Parathyroid adenoma (tissue), 2 donors: ENCODE data around the gene CASP14.
A peak's percentile ranks its signal among the peaks of the same experiment; 100 is the strongest.
"Not testable (repeated sequence)": the region's sequence is repeated elsewhere in the genome, so short reads cannot be mapped to it uniquely, and the experiment has no call there.

Source experiments
- H2AFZ ChIP-seq: fragments of 300-600 bp; sonication (generic); one replicate; pipeline ENCODE4 v1.7.0; 2017; ENCODE audit warnings: antibody characterized with exemption, mild to moderate bottlenecking
- H3K27ac ChIP-seq: fragments of 300-600 bp; sonication (generic); one replicate; pipeline ENCODE4 v1.7.0; 2017
- H3K27me3 ChIP-seq: fragments of 300-600 bp; sonication (generic); one replicate; pipeline ENCODE4 v1.7.0; 2017; ENCODE audit warnings: low read length; ENCODE audit not compliant: control insufficient read depth, insufficient read depth
- H3K36me3 ChIP-seq: fragments of 300-600 bp; sonication (generic); one replicate; pipeline ENCODE4 v1.7.0; 2017; ENCODE audit warnings: low read length; ENCODE audit not compliant: control insufficient read depth, insufficient read depth
- H3K4me1 ChIP-seq: fragments of 300-600 bp; sonication (generic); one replicate; pipeline ENCODE4 v1.7.0; 2017; ENCODE audit warnings: control low read depth
- H3K4me2 ChIP-seq: fragments of 300-600 bp; sonication (generic); one replicate; pipeline ENCODE4 v1.7.0; 2017; ENCODE audit warnings: low read length
- H3K4me3 ChIP-seq: fragments of 300-600 bp; sonication (generic); one replicate; pipeline ENCODE4 v1.7.0; 2017; ENCODE audit warnings: low read depth, low read length
- H3K79me2 ChIP-seq: fragments of 300-600 bp; sonication (generic); one replicate; pipeline ENCODE4 v1.7.0; 2017; ENCODE audit warnings: control low read depth
- H3K9ac ChIP-seq: fragments of 300-600 bp; sonication (generic); one replicate; pipeline ENCODE4 v1.7.0; 2017; ENCODE audit warnings: mild to moderate bottlenecking
- H3K9me3 ChIP-seq: fragments of 300-600 bp; sonication (generic); one replicate; pipeline ENCODE4 v1.7.0; 2017; ENCODE audit warnings: low read length; ENCODE audit not compliant: control insufficient read depth
- CTCF ChIP-seq: fragments of 300-600 bp; sonication (generic); IDR thresholded peaks from one replicate; pipeline ENCODE4 v1.7.0; 2017; ENCODE audit warnings: antibody characterized with exemption, mild to moderate bottlenecking
- donor health status: primary hyperparathyroidism.

Gene CASP14

DNA sequence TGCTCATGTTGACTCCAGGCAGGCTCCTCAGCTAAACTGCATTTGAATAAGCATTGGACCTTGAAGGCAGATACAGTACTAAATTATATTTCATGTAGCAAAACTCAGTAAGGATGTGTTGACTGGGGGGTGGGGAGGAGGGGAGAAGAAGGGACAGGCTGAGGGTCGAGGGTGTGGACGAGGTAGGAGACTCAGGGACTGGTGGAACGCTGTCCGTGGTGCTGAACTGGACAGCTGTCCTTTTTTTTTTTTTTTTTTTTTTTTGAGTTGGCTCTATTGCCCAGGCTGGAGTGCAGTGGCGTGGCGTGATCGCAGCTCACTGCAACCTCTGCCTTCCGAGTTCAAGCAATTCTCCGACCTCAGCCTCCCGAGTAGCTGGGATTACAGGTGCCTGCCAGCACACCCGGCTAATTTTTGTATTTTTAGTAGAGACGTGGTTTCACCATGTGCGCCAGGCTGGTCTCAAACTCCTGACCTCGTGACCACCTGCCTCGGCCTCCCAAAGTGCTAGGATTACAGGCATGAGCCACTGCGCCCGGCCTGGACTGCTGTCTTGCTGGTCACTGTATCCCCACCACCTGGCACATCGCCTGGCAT, 33.2 kb upstream of the CASP14 start:
- H3K4me2 ChIP-seq = no peak overlapping the region
- no peak overlapping the region for H3K9ac ChIP-seq
- TF ChIP-seq CTCF = no peak
- H3K4me1 ChIP-seq = peaks cover 15% of the 10 kb centered on the region
- no peaks in the 10 kb centered on the region for H3K9me3 ChIP-seq
- H3K36me3 ChIP-seq = no peaks in the 10 kb centered on the region
- no peak overlapping the region for H3K4me3 ChIP-seq
- no peaks in the 10 kb centered on the region for H3K79me2 ChIP-seq
- no peak overlapping the region for H3K27ac ChIP-seq
- no peak overlapping the region for H2AFZ ChIP-seq
- H3K27me3 ChIP-seq = no peaks in the 10 kb centered on the region

DNA sequence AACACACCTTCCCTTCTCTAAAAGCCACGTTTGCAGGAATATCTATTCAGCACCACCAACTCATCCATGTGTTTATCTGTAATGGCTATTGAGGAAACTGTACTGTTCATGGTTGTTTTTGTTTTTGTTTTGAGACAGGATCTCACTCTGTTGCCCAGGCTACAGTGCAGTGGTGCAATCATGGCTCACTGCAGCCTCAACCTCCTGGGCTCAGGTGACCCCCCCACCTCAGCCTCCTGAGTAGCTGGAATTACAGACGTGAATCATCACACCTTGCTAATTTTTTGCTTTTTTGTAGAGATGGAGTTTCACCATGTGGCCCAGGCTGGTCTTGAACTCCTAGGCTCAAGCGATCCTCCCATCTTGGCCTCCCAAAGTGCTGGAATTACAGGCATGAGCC, 30.4 kb upstream of the CASP14 start:
- H3K4me3 ChIP-seq, H3K79me2 ChIP-seq, H3K36me3 ChIP-seq, H3K27ac ChIP-seq, H3K9me3 ChIP-seq, H3K9ac ChIP-seq, H3K27me3 ChIP-seq, H2AFZ ChIP-seq, H3K4me2 ChIP-seq: not testable (repeated sequence)
- H3K4me1 ChIP-seq = peaks cover 16% of the 10 kb centered on the region

- no peaks in the 10 kb centered on the region for H3K27me3 ChIP-seq
These were observed 27.8 kb upstream of the CASP14 start for GRCh38 chr19:15021286-15022007.

DNA sequence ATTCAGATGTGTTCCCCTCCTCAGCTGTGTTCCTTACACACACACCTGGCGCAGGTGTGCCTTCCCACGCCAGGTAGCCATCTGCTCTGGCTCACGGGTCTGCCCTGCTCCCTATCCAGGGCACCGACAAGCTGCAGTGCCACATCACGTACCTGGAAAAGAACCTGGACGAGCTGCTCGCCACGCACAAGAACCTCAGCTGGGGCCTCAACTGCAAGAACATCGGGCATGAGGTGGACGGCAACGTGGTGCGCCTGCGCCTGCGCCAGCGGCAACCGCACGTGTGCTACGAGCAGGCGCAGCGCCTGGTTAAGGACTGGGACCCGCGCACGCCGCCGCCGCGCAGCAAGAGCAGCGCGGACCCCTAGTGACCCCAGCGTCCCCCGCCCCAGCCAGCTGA, 26.5 kb upstream of the CASP14 start:
- H3K36me3 ChIP-seq = no peaks in the 10 kb centered on the region
- no peaks in the 10 kb centered on the region for H3K9me3 ChIP-seq
- H2AFZ ChIP-seq = peak overlapping the region; percentile 33
- peaks cover 12% of the 10 kb centered on the region for H3K4me1 ChIP-seq
- H3K4me3 ChIP-seq = no peak overlapping the region
- H3K27me3 ChIP-seq = no peaks in the 10 kb centered on the region
- no peak overlapping the region for H3K27ac ChIP-seq
- no peak for TF ChIP-seq CTCF
- no peak overlapping the region for H3K4me2 ChIP-seq
- no peaks in the 10 kb centered on the region for H3K79me2 ChIP-seq
- H3K9ac ChIP-seq = no peak overlapping the region

More at GRCh38 chr19:15021286-15022007, 27.8 kb upstream of the CASP14 start:
- Histone ChIP-seq H3K4me3 (no peak overlapping the region), H2AFZ (no peak overlapping the region), H3K27ac (no peak overlapping the region), H3K36me3 (no peaks in the 10 kb centered on the region), H3K9ac (no peak overlapping the region), H3K4me1 (peaks cover 24% of the 10 kb centered on the region), H3K4me2 (no peak overlapping the region), H3K79me2 (no peaks in the 10 kb centered on the region), H3K9me3 (no peaks in the 10 kb centered on the region)
- TF ChIP-seq CTCF = no peak

DNA sequence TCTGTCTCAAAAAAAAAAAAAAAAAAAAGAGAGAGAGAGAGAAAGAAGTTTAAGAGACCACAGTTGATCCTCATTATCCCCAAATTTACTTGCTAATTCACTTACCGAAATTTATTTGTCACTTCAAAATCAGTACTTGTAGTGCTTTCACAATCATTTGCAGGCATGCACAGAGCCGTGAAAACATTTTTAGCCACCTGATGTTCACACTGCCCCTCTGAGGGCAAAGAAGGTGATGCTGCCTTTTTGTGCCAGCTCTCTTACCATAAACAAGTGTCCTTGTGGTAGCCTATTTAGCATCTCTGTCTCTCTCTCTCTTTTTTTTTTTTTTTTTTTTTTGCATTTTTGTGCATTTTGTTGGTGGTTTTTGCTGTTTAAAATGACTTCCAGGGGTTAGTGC, 24.1 kb upstream of the CASP14 start:
- no peaks in the 10 kb centered on the region for H3K9me3 ChIP-seq
- peaks cover 11% of the 10 kb centered on the region for H3K4me1 ChIP-seq
- H3K27me3 ChIP-seq = no peaks in the 10 kb centered on the region
- H3K4me3 ChIP-seq = no peak overlapping the region
- TF ChIP-seq CTCF = peak; percentile 59
- H2AFZ ChIP-seq = no peak overlapping the region
- H3K9ac ChIP-seq = no peak overlapping the region
- no peak overlapping the region for H3K4me2 ChIP-seq
- no peaks in the 10 kb centered on the region for H3K79me2 ChIP-seq
- H3K36me3 ChIP-seq = no peaks in the 10 kb centered on the region
- H3K27ac ChIP-seq = no peak overlapping the region
